ENCODE results near the gene CEP120.
"Not testable (repeated sequence)": the region's sequence is repeated elsewhere in the genome, so short reads cannot be mapped to it uniquely, and the experiment has no call there.

GRCh38 chr5:123466839-123467238, 43.6 kb upstream of the CEP120 start:
- not testable (repeated sequence) for TF ChIP-seq TARDBP (IDR thresholded peaks at IDR 0.05); FOXA1 (IDR thresholded peaks at IDR 0.05); FOXK2 (IDR thresholded peaks at IDR 0.05); HDGF (IDR thresholded peaks at IDR 0.05; ENCODE audit: borderline replicate concordance); SP1 (IDR thresholded peaks at IDR 0.05); BHLHE40 (IDR thresholded peaks at IDR 0.05; ENCODE audit: borderline replicate concordance); FOXM1 (IDR thresholded peaks at IDR 0.05; ENCODE audit: borderline replicate concordance); SUZ12 (IDR thresholded peaks at IDR 0.05); L3MBTL2 (conservative IDR thresholded peaks at IDR 0.05); ZNF384 (IDR thresholded peaks at IDR 0.05); CTBP1 (IDR thresholded peaks at IDR 0.05; ENCODE audit: borderline replicate concordance); ELF4 (IDR thresholded peaks at IDR 0.05); PKNOX1 (IDR thresholded peaks at IDR 0.05)

Data from HEK293T (cell line).